Eye (tissue), 1 donor: ENCODE measurements around the gene SPACA6.
"Not testable (repeated sequence)": the region's sequence is repeated elsewhere in the genome, so short reads cannot be mapped to it uniquely, and the experiment has no call there.

Experiments used
- DNase-seq: peaks from one replicate; pipeline ENCODE4 v3.0.0-alpha.2; 2015

Gene SPACA6

DNA sequence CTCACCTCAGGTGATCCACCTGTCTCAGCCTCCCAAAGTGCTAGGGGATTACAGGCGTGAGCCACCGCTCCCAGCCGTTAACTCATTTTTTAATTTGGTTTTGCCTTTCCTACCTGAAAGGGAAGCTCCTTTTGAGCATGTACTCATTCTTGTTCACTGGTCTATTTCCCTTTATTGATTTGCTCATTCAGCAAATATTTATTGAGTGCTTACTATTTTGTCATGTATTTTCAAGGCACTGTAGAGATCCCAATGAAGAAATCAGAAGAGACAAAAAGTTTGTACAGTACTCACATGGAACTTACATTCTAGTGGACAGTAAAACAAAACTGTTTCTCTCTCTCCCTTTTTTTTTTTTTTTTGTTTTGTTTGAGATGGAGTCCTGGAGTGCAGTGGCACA, 13.8 kb downstream of the SPACA6 start:
- no peak for DNase-seq

DNA sequence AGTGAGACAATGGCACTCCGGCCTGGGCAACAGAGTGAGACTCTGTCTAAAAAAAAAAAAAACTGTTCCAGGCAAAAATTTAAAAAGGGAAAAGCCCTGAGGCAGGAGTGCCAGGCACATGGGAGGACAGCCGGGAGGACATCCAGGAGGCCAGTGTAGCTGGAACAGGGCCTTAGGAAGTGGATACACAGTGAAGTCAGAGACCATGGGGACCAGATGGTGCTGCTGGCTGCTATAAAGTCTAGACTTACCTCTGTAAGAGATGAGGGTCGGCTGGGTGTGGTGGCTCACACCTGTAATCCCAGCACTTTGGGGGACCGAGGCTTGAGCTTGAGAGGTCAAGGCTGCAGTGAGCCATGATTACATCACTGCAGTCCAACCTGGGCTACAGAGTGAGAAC, 15.7 kb downstream of the SPACA6 start:
- DNase-seq = no peak

DNA sequence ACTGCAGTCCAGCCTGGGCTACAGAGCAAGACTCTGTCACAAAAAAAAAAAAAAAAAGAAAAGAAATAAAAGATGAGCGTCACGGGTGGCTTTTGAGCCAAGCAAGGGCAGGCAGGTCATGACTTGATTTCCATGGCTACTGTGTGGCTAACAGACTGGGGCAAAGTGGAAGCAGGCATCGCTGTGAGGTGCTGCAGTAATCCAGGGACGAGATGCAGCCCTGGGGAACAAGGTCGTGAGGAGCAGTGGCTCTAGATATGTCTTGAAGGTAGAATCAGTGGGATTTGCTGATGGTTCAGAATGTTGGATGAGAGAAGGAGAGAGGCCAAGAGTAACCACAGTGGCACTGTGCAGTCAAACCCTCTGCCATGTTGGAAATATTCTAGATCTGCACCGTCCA, 16.4 kb downstream of the SPACA6 start:
- DNase-seq = no peak

DNA sequence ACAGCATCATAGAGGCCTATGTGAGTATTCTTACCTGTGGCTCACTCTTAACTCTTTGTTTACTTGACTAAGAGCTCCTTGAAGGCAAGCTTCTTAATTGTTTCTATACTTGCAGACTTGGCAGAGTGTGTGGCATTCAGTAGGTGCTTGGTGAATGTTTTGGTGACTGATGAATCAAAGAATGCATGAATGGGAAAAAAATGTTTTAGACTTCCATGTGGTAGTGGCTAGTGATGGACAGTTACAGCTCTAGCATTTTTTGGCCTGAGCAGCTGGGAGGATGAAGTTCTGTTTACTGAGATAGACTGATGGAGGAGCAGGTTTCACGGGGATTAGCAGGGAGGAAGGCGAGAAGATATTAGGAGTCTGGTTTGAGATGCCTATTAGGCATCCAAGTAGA, 17.0 kb downstream of the SPACA6 start:
- DNase-seq = no peak

DNA sequence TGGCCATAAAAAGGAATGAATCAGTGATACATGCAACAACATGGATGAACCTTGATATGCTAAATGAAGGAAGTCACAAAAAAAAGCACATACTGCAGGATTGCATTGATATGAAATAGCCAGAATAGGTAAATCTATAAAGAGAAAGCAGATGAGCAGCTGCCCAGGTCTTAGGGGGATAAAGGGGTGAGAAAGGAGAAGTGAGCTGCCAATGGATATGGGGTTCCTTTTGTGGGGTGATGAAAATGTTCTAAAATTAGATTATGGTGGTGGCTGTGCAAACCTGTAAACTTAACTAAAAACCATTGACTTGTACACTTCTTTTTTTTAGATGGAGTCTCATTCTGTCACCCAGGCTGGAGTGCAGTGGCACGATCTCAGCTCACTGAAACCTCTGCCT, 18.6 kb downstream of the SPACA6 start:
- DNase-seq = no peak

DNA sequence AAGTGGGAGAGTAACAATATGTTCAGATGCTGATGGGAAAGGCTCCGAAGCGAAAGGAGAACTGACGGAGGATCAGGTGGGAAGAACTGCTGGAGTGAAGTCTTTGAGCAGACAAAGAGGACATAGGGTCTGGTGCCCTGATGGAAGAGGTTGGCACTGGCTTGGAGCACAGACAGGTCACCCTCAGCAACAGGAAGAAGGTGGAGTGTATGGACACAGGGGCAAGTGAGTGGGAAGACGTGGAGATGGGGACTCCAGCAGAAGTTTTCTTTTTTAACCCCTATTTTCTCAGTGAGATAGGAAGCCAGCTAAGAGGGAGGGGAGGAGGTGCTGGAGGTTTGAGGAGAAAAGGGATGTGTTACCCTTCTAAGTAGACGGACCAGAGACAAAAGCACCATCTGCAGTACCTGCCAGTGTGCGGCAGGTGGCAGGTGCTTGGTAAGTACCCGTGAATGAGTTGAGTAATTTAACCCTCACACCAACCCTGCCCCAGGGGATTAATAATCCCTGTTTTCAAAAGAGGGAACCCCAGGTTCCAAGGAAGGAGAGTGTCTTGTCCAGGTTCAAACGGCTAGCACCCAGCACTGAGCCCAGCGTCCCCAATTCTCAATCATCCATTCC, 19.4 kb downstream of the SPACA6 start:
- peak; percentile 41 for DNase-seq

DNA sequence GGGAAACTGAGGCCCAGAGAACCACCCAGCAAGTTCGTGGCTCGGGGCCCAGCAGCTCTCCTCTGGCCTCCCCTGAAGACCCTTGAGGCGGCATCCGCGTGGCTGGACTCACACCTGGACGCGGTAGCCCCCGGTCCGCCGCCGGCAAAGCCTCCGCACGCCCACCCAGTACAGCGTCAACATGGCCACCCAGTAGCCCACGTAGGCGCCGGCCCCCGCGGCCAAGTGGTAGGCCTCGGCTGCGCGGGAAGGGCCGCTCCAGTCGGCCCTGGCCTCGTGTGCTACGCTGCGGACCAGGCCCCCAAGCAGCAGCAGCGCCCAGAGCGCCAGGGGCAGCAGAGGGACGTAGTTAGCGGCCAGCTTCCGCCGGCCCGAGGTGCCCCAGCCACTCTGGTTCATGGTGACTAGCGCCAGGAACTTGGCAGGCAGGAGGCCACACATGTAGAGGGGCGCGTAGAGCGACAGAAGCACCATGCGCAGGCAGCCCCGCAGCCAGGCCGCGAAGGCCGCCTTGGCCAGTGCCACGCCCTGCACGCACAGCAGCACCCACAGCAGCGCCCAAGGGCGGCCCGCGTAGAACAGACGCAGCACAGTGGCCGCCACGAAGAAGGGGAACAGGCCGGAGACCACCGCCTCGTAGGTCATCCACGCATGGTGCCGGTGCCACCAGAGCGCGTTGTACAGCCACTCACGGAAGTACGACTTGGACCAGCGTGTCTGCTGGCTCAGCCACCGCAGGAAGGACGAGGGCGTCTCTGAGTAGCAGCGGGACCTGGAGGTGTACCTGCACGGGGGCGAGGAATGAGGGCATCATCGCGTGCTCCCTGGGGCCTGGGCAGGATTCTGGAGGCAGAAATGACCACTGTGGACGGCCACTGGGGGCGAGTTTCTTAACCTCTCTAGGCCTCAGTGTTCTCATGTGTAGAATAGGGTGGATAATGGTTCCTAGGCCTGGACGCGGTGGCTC, 20.5 kb downstream of the SPACA6 start:
- no peak for DNase-seq

DNA sequence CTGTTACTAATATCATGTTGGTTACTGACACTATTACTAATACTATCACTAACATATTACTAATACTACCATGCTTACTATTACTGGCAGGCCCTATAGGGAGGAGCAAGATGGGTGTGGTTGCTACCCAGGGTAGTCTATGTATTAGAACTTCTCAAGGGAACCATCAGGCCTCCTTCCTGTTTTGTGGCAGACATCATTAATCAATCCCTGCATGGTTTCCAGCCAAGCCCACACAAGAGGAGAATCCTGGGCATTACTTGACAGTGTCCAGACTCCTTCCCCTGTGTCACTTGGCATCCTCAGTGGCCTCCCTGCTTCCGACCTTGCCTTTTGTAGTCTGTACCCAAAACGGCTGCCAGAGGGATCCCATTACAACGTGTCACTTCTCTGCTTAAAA, 21.7 kb downstream of the SPACA6 start:
- no peak for DNase-seq

DNA sequence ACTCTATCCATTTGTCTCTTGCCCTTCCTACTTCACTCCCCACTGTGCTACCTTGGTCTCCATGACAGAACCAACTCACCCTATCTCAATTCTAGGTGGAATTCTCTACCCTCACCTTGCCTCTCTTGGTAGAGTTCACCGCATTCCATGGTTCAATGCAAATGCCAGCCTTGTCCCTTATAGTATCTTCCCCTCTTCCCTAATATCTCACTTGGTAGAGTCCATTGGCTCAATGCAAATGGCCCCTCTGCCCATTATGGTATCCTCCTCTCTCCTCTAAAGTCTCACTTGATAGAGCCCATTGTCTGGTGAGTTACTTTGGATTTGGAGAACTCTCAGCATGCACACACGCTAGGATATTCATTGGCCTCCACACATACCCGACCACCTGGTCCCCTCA, 22.7 kb downstream of the SPACA6 start:
- DNase-seq = no peak

DNA sequence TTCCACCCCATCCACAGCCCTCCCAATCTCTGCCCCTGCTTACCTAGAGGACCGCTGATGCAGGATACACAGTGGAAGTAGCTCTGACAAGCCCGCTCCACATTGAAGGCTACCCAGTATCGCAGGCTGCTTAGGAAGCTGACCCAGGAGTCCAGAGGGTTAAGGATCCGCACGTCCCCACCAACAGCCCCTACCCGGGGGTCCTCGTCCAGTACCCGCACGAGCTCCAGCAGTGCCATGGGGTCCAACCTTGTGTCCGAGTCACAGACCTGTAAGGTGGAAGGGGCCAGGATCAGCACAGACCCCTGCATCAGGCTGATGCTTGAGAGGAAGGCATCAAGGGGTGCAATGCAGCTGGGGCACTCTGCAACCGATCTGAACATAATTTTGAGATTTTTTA, 23.8 kb downstream of the SPACA6 start:
- no peak for DNase-seq

DNA sequence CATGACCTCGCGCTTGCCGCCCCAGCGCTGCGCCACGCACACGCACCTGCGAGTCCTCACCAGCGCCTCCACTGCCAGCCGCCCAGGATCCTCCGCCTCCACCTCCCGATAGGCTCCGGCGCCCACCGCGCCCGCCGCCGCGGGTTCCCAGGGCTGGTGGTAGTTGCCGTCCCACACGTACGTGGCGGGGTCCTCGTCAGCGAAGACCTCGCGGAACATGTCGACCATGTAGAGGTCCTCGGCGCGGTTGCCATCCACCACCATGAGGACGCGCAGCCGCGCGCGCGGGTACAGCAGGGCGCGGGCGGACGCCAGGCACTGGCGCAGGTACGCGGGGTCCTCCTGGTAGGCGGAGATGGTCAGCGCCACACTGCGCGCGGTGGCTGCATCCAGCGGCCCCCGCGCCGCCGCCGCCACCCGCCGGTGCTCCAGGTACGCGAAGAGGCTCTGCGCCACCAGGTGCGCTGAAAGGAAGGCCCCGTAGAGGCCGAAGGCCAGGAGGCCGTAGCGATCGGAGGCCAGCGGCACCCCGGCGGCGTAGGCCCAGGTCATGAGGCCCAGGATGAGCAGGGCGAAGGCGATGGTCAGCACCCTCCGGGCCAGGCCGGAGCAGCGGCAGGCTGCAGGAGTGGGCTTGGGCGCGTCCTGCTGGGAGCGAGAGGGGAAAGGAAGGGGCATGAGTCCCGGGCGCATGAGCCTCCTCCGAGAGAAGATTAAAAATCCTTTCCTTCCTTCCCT, 26.3 kb downstream of the SPACA6 start:
- DNase-seq = no peak

DNA sequence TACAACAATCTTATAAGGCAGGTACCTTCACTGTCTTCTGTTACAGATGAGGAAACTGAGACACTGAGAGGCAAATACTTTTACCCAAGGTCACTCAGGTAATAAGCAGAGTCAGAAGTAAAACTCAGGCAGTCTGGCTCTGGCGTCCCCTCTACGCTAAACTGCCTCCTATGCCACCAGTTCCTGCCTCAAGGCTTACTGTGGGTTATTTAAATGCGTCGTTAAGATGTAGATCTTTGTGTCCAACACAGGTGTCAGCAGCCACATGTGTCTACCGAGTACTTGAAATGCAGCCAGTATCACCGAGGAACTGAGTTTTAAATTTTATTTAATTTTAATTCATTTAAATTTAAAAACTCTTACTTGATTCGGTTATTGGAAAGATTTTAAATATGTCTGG, 28.8 kb downstream of the SPACA6 start:
- no peak for DNase-seq

DNA sequence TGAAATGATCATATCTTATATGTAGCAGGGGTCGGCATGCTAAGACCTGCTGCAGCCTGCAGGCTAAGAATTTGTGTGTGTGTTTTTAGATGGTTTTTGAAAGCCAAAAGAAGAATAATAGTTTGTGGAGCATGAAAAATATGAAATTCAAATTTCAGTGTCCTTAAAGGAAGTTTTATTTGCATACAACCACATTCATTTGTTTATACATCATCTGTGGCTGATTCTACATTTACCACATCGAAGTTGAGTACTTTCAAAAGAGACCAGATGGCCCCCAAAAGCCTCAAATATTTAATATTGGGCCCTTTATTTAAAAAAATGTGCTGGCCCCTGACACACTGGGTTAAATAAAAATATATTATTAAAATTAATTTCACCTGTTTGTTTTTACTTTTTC, 29.4 kb downstream of the SPACA6 start:
- no peak for DNase-seq

DNA sequence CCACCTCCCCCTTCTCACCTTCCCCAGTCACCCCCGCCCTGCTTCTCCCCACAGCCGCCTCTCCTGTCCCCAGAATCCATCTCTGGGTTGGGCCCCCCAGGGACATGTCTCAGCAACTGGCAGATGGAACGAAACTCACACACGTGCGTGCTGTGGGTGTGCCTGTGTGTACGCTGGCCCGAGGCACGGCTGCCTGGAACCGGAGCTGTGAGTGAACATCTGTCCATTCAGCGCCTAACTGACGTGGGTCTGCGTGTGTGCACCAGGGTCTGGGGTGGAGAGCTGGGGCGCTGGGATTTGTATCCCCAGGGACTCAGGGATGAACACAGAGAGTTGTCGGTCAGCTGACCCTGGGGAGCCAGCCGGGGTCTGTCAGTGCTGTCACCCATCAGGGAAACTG, 31.4 kb downstream of the SPACA6 start:
- DNase-seq = no peak

DNA sequence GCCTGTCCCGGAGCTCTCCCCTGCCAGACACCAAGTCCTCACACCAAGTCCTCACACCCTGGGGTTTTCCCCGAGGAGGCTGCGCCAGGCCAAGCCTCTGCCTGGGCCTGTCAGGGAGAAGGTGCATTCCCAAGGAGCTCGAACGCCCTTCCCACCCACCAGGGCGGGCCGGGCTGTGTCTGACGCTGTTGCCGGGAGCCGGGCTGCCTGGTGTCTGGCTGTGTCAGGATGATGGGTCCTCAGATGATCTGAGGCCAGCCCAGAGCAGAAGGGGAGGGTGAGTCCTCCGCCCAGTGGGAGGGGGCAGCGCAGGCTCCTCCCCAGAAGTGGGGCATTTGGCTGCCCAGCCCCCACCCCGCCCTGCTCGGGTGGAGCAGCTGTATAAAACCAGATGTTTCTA, 32.9 kb downstream of the SPACA6 start:
- peak; percentile 54 for DNase-seq

DNA sequence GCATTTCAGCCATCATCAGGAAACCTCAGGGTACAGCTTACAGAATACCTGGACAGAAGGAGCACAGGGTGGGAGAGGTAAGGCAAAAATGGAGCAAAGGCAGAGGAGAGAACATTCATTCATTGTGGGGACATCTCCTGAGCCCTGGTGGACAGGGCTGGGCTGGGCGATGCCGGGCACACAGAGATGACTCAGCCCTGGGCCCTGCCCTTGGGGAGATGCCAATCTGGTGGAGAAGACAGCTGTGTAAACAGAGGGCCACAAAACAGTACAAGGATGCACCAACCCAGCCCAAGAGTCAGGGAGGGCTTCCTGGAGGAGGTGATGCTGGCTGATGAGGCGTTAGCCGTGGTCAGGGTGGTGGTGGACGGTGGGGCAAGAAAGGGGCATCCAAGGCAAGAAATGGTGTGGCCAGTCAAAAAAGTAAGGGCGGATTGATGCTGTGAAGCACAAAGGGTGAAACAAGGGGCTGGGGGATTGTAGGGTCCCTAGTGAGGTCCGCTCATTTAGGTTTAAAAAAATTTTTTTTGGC, 34.3 kb downstream of the SPACA6 start:
- DNase-seq = no peak

DNA sequence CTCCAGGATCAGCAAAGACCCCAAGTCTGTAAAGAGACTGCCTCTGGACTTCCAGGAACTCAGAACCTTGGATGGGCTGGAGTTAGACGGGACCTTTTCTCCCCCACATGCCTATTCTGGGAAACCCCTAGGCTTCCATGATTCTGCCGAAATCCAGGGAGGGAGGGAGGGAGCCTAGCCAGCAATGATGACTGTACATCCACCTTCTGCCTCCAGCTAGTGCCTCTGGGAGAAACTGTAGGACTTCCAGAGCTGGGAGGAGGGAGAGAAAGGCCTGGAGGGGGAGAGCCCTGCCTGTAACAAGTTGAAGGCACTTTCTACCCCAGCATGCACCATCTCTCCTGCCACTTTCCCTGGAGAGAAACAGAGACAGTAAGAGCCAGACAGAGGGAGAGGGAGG, 36.7 kb downstream of the SPACA6 start:
- DNase-seq = no peak

DNA sequence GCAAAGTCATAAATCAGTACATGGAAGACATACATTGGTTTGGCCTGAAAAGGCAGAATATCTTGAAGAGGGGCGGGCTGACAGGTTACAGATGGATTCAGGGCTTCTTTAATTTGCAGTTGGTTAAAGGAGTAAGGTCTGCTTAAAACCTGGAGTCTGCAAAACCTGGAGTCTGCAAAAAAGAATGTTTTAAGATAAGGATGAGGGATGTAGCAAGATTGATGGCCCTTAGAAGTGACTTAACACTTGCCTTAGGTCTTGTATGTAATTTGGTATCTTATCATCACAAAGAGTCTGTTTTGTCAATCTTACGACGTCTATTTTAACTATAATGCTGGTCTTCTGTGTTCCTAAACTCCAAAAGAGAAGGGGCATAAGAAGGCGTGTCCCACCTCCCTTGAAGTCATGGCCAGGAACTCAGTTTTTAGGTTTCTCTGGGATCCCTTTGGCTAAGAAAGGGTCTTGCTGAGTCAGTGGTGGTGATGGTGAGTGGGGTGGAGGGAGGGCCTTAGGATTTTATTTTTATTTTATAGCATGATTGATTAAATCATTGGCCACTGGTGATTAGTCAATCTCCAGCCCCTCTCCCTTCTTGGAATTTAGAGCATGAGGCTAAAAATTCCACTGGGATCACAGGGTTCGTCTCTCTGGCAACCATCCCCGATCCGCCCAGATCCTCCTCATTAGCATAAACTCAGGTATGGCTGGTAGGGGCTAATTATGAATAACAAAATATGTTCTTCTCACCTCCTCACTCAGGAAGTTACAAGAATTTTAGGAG, 40.8 kb downstream of the SPACA6 start:
- no peak for DNase-seq

DNA sequence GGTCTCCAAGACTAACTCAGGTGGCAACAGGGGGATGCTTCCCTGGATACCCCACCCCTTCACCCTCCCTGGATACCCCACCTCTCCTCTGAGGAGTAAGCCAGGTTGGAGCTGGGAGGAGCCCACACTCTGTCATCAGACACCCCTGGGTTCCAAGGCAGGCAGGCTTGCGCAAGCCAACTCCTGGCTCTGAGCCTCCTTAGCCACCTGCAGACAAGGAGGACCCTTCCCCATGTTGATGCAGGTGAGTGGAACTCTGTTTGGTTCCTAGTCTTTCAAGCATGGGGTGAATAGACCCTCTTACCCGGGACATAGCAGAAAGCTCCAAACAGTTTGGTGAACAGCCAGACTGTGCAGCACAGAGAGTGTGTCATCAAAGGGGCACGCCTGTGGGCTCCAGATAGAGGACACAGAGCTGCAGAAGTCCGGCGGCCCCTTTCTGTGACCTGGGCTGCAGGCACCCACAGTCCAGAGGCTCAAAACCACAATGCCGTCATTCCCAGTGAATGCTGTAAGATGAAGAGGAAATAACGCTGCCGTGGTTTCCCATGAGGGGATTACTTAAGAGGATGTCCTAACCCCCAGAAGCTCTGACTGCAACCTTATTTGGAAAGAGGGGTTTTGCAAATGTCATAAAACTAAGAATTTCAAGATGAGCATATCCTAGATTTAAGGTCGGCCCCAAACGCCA, 42.8 kb downstream of the SPACA6 start:
- DNase-seq = no peak

DNA sequence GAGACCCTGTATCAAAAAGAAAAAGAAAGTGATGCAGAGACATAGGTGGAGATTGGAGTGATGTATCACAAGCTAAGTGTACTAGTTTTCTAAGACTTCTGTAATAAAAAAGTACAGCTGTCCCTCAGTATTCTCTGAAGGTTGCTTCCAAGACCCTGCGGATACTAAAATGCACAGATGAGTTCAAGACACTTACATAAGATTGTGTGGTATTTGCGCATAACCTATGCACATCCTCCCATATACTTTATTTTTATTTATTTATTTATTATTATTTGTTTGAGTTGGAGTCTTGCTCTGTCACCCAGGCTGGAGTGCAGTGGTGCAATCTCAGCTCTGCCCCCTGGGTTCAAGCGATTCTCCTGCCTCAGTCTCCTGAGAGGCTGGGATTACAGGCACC, 44.3 kb downstream of the SPACA6 start:
- no peak for DNase-seq

DNA sequence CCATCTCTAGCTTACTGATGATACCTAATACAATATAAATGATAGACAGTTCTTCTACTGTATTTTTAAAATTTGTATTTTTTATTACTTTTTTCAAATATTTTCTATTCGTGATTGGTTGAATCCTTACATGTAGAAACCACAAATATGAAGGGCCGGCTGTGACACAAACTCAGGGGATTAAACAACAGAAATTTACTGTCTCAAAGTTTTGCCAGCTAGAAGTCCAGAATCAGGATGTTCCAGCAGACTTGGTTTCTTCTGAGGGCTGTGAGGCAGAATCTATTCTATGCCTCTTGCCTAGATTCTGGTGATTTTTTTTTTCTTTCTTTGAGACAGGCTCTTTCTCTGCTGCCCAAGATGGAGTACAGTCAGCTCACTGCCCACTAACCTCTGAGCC, 44.8 kb downstream of the SPACA6 start:
- DNase-seq = no peak

DNA sequence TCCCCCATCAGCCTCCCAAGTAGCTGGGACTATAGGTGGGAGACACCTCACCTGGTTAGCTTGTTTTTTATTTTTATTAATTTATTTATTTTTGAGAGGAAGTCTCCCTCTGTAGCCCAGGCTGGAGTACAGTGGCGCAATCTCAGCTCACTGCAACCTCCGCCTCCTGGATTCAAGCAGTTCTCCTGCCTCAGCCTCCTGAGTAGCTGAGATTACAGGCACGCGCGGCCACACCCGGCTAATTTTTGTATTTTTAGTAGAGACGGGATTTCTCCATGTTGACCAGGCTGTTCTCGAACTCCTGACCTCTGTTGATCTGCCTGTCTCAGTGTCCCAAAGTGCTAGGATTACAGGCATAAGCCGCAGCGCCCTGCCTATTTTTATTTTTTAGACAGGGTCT, 45.4 kb downstream of the SPACA6 start:
- DNase-seq = not testable (repeated sequence)
